Stimulated activated CD4-positive, alpha-beta T cell treated with anti-CD3 and anti-CD28 coated beads, Interleukin-2, amount 100 ng/mL, for 4 hours (primary cell): ENCODE results near the gene CSMD2.
A peak's percentile ranks its signal among the peaks of the same experiment; 100 is the strongest.

Experiments
- DNase-seq: peaks from one replicate; pipeline ENCODE4 v3.0.0-alpha.2; 2020; ENCODE audit warnings: low read depth

CSMD2 gene

GRCh38 chr1:33635336-33636012 lies 529.6 kb downstream of the CSMD2 start:
- no peak for DNase-seq

- no peak for DNase-seq
Observed at GRCh38 chr1:33634806-33635205, 530.2 kb downstream of the CSMD2 start.

- no peak for DNase-seq
Observed at GRCh38 chr1:33634143-33634542, 530.9 kb downstream of the CSMD2 start.

- peak; percentile 73 for DNase-seq
Observed at GRCh38 chr1:33633019-33633801, 531.8 kb downstream of the CSMD2 start.

- no peak for DNase-seq
Observed at GRCh38 chr1:33630686-33631085, 534.3 kb downstream of the CSMD2 start.

GRCh38 chr1:33626801-33627200 lies 538.2 kb downstream of the CSMD2 start:
- no peak for DNase-seq

GRCh38 chr1:33624991-33625870 lies 539.8 kb downstream of the CSMD2 start:
- no peak for DNase-seq

GRCh38 chr1:33624261-33624990 lies 540.6 kb downstream of the CSMD2 start:
- no peak for DNase-seq

GRCh38 chr1:33623811-33624210 lies 541.2 kb downstream of the CSMD2 start:
- no peak for DNase-seq

GRCh38 chr1:33622757-33623156 lies 542.3 kb downstream of the CSMD2 start:
- no peak for DNase-seq

GRCh38 chr1:33618636-33619035 lies 546.4 kb downstream of the CSMD2 start:
- DNase-seq = no peak

GRCh38 chr1:33617451-33617850 lies 547.6 kb downstream of the CSMD2 start:
- no peak for DNase-seq

- no peak for DNase-seq
Observed at GRCh38 chr1:33616780-33617179, 548.2 kb downstream of the CSMD2 start.

GRCh38 chr1:33615546-33615945 lies 549.5 kb downstream of the CSMD2 start:
- no peak for DNase-seq

GRCh38 chr1:33610864-33611455 lies 554.1 kb downstream of the CSMD2 start:
- no peak for DNase-seq

GRCh38 chr1:33610391-33610790 lies 554.6 kb downstream of the CSMD2 start:
- no peak for DNase-seq

GRCh38 chr1:33609739-33610138 lies 555.3 kb downstream of the CSMD2 start:
- no peak for DNase-seq

GRCh38 chr1:33608825-33609400 lies 556.1 kb downstream of the CSMD2 start:
- no peak for DNase-seq

GRCh38 chr1:33607444-33608005 lies 557.5 kb downstream of the CSMD2 start:
- DNase-seq = no peak

- DNase-seq = no peak
Observed at GRCh38 chr1:33606272-33606671, 558.8 kb downstream of the CSMD2 start.

- DNase-seq = no peak
Observed at GRCh38 chr1:33602271-33602670, 562.8 kb downstream of the CSMD2 start.
